CD14-positive monocyte (primary cell): ENCODE measurements around the gene PTK7. TPM values are rescaled to one million over a fixed set of nuclear protein-coding genes. Genes with fewer than 3 reads are reported as not detected.

Experiments
- DNase-seq, 3 donors: peaks; one replicate each; pipeline ENCODE4 v3.0.0-alpha.2; 2011 to 2022
- H2AFZ ChIP-seq: 2 replicates; pipeline ENCODE4 v1.6.0; 2012; ENCODE audit warnings: mild to moderate bottlenecking, low read depth, low read length, inconsistent platforms; ENCODE audit not compliant: insufficient read depth, poor library complexity, severe bottlenecking
- H3K27ac ChIP-seq, 2 donors: 1 replicate in 1 of 2; 2 replicates in 1 of 2; pipeline ENCODE4 v1.5.1; 2012 to 2013; ENCODE audit warnings: low read length in 2 of 2, control low read depth in 1 of 2, inconsistent platforms in 1 of 2, low read depth in 1 of 2, mild to moderate bottlenecking in 1 of 2
- H3K27me3 ChIP-seq, 2 donors: one replicate each; pipeline versions ENCODE4 v1.6.0 to v1.6.1; 2011 to 2013; ENCODE audit warnings: low read length in 2 of 2; ENCODE audit not compliant: control insufficient read depth in 2 of 2, insufficient read depth in 2 of 2
- H3K36me3 ChIP-seq, 2 donors: replicated peaks in 1 of 2; 1 replicate in 1 of 2; 2 replicates in 1 of 2; pipeline versions ENCODE4 v1.5.1 to v1.6.1; 2012 to 2013; ENCODE audit warnings: low read length in 2 of 2, control low read depth in 1 of 2, inconsistent platforms in 1 of 2, mild to moderate bottlenecking in 1 of 2; ENCODE audit not compliant: insufficient read depth in 2 of 2, control insufficient read depth in 1 of 2
- H3K4me1 ChIP-seq, 2 donors: 1 replicate in 1 of 2; 2 replicates in 1 of 2; pipeline versions ENCODE4 v1.5.1 to v1.6.1; 2012 to 2013; ENCODE audit warnings: low read length in 2 of 2, control low read depth in 1 of 2, inconsistent platforms in 1 of 2, mild to moderate bottlenecking in 1 of 2, moderate library complexity in 1 of 2; ENCODE audit not compliant: insufficient read depth in 2 of 2, control insufficient read depth in 1 of 2
- H3K4me2 ChIP-seq: replicated peaks from 2 replicates; pipeline ENCODE3; 2012; ENCODE audit warnings: low read length, moderate library complexity, mild to moderate bottlenecking; ENCODE audit not compliant: poor library complexity, severe bottlenecking; ENCODE audit errors: extremely low read depth
- H3K4me3 ChIP-seq, 3 experiments: fragments of 200-600 bp in 1 of 3; sonication (generic) in 1 of 3; replicated peaks in 1 of 3; 1 replicate in 2 of 3; 2 replicates in 1 of 3; pipeline ENCODE4 v1.5.1; 2011 to 2013; ENCODE audit warnings: low read length in 3 of 3, mild to moderate bottlenecking in 3 of 3, control low read depth in 2 of 3, low read depth in 2 of 3, inconsistent platforms in 1 of 3, moderate library complexity in 1 of 3
- H3K79me2 ChIP-seq: 2 replicates; pipeline ENCODE4 v1.6.0; 2012; ENCODE audit warnings: mild to moderate bottlenecking, control low read depth, inconsistent platforms, low read length, moderate library complexity; ENCODE audit not compliant: insufficient read depth
- H3K9ac ChIP-seq: 2 replicates; pipeline ENCODE4 v1.6.0; 2017; ENCODE audit warnings: low read length, mild to moderate bottlenecking; ENCODE audit not compliant: insufficient read depth, poor library complexity, severe bottlenecking
- H3K9me3 ChIP-seq, 2 donors: replicated peaks in 1 of 2; 1 replicate in 1 of 2; 2 replicates in 1 of 2; pipeline versions ENCODE4 v1.5.1 to v1.6.1; 2012 to 2013; ENCODE audit warnings: low read length in 2 of 2, control low read depth in 1 of 2; ENCODE audit not compliant: control insufficient read depth in 1 of 2, insufficient read depth in 1 of 2
- H4K20me1 ChIP-seq: 2 replicates; pipeline ENCODE4 v1.6.0; 2012; ENCODE audit warnings: mild to moderate bottlenecking, low read length, control low read depth, moderate library complexity; ENCODE audit not compliant: insufficient read depth
- H3K27ac Mint-ChIP-seq, 7 donors: one replicate each; pipeline ENCODE4 v1.8.0; 2020; ENCODE audit warnings: mild to moderate bottlenecking in 7 of 7, mixed read lengths in 7 of 7, moderate library complexity in 6 of 7, inconsistent platforms in 2 of 7
- H3K27me3 Mint-ChIP-seq, 3 donors: one replicate each; pipeline ENCODE4 v1.8.0; 2021 to 2022; ENCODE audit warnings: low read depth in 3 of 3, mild to moderate bottlenecking in 3 of 3, mixed read lengths in 3 of 3, moderate library complexity in 3 of 3, inconsistent platforms in 1 of 3
- H3K36me3 Mint-ChIP-seq, 2 donors: one replicate each; pipeline ENCODE4 v1.8.0; 2020; ENCODE audit warnings: mixed read lengths in 2 of 2, inconsistent platforms in 1 of 2, mild to moderate bottlenecking in 1 of 2
- H3K4me1 Mint-ChIP-seq: one replicate; pipeline ENCODE4 v1.8.0; 2020; ENCODE audit warnings: mild to moderate bottlenecking, mixed read lengths
- H3K4me3 Mint-ChIP-seq, 2 donors: one replicate each; pipeline ENCODE4 v1.8.0; 2020; ENCODE audit warnings: mild to moderate bottlenecking in 2 of 2, mixed read lengths in 2 of 2, moderate library complexity in 1 of 2
- H3K9me3 Mint-ChIP-seq, 7 donors: one replicate each; pipeline ENCODE4 v1.8.0; 2020 to 2022; ENCODE audit warnings: mixed read lengths in 7 of 7, mild to moderate bottlenecking in 6 of 7, moderate library complexity in 6 of 7, inconsistent platforms in 2 of 7
- CTCF ChIP-seq: fragments of 200-600 bp; IDR thresholded peaks from one replicate; pipeline ENCODE4 v1.8.0; 2022; ENCODE audit warnings: antibody characterized with exemption, mild to moderate bottlenecking
- WGBS: methylation state at CpG from one replicate; pipeline ENCODE4 v1.1.5; 2013; ENCODE audit warnings: missing lambda C conversion rate; ENCODE audit not compliant: insufficient coverage; 5-methylcytosine and 5-hydroxymethylcytosine counted together
- intact Hi-C, 2 donors: fragments of 100-400 bp; cut with micrococcal nuclease; formaldehyde crosslinking; loops; one replicate each; pipeline versions ENCODE4 v1.15.0 to v1.15.1; 2023
- polyA plus RNA-seq, 3 donors: library from polyadenylated mRNA; depleted of rRNA in 1 of 3; unstranded in 2 of 3; stranded (reverse) in 1 of 3; fragments of 300-500 nt in 2 of 3; fragments of >200 nt in 1 of 3; fragmentation: Illumina TruSeq in 2 of 3; gene quantifications; 1 replicate in 2 of 3; 2 replicates in 1 of 3; pipeline ENCODE4 v1.2.3, GENCODE V29; 2012 to 2021

The PTK7 gene
- polyA plus RNA-seq, 3 donors, result 0.19 TPM; not detected in 2

DNA sequence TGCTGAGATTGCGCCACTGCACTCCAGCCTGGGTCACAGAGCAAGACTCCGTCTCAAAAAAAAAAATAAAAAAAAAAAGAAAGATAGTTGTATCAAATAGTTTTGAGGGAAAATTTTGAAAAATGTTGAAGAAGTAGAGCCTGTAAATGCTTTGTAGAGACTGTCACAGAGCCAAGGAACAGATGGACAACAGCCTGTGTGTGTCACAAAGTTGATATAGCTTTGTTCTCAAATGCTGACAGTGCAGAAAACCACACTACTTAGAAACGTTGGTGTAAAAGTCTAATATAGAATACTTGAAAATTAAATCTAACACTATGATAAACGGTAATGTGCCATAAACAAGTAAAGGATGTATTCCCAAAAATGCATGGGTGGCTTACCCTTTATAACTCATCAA lies 25.4 kb downstream of the PTK7 start:
- Mint-ChIP-seq H3K27me3 (peaks cover under 1 to 3% (median 1%) of the 10 kb centered on the region in 3 donors), H3K4me1 (peaks cover 8% of the 10 kb centered on the region), H3K36me3 (no peaks in the 10 kb centered on the region), H3K9me3 (no peaks in the 10 kb centered on the region), H3K4me3 (no peak overlapping the region), H3K27ac (no peak overlapping the region)
- TF ChIP-seq CTCF, result no peak
- no peak for DNase-seq
- 85% methylated on average over 2 of the region's 4 CpGs for WGBS
- H3K9me3 ChIP-seq, result no peaks in the 10 kb centered on the region
- no peaks in the 10 kb centered on the region for H4K20me1 ChIP-seq
- H3K4me3 ChIP-seq, result no peak overlapping the region
- H3K79me2 ChIP-seq, result no peaks in the 10 kb centered on the region
- H3K4me2 ChIP-seq, result no peak overlapping the region
- intact Hi-C loops, result no loop called here
- no peaks in the 10 kb centered on the region for H3K36me3 ChIP-seq
- no peak overlapping the region for H3K27ac ChIP-seq
- no peaks in the 10 kb centered on the region for H3K27me3 ChIP-seq
- H3K4me1 ChIP-seq, result peaks cover 0 to 11% of the 10 kb centered on the region in 2 donors
- no peak overlapping the region for H2AFZ ChIP-seq
- no peak overlapping the region for H3K9ac ChIP-seq

DNA sequence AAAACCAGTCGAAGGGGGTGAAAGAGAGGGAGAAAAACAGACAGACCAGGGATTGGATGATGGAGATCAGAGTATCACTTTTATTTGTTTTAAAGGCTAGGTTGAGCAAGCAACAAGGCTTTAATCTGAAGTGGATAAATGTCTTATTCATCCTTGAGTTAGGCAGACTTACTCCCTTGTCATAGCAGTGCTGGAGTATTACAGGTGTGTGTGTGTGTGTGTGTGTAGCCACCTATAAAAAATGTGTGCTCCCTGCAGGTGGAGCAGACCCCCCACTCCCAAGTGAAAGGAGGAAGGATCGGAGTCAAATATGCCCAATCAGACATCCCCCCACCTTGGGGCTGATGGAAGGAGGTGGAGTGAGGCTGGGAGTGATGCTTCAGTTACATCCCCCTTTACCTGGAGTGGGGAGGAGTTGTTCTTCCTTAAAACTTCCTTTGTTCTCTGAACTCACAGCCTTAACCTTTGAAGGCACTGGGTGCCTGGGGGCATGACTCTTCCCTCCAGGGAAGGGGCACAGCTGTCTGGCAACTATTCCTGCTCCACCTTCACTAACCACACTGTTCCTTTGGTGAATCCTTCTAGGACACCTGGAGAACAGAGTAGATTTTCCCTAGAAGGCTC lies 27.3 kb downstream of the PTK7 start:
- Histone ChIP-seq H3K9ac (no peak overlapping the region), H3K4me1 (no peaks in the 10 kb centered on the region), H4K20me1 (no peaks in the 10 kb centered on the region), H3K9me3 (no peaks in the 10 kb centered on the region), H3K79me2 (no peaks in the 10 kb centered on the region), H2AFZ (no peak overlapping the region), H3K4me2 (no peak overlapping the region), H3K4me3 (no peak overlapping the region), H3K36me3 (no peaks in the 10 kb centered on the region), H3K27me3 (no peaks in the 10 kb centered on the region), H3K27ac (no peak overlapping the region)
- TF ChIP-seq CTCF, result no peak
- DNase-seq, result no peak
- no peaks in the 10 kb centered on the region for H3K9me3 Mint-ChIP-seq
- no peak overlapping the region for H3K4me3 Mint-ChIP-seq
- peaks cover 0 to 3% (median 1%) of the 10 kb centered on the region in 3 donors for H3K27me3 Mint-ChIP-seq
- 83% methylated on average over 1 of the region's 2 CpGs for WGBS
- H3K4me1 Mint-ChIP-seq, result no peaks in the 10 kb centered on the region
- intact Hi-C loops, result no loop called here
- H3K27ac Mint-ChIP-seq, result no peak overlapping the region
- H3K36me3 Mint-ChIP-seq, result no peaks in the 10 kb centered on the region
